GM19452 (cell line): ENCODE measurements around the gene ORAI2.
"Not testable (repeated sequence)": the region's sequence is repeated elsewhere in the genome, so short reads cannot be mapped to it uniquely, and the experiment has no call there.

Source experiments
- ATAC-seq: cut with Tn5 transposase; IDR thresholded peaks from one replicate; pipeline ENCODE4 v1.9.1; 2021; ENCODE audit not compliant: unreplicated experiment

Gene ORAI2

GRCh38 chr7:102433219-102434038 is at the start of gene ORAI2:
Gene ORAI2 (plus strand): TSS chr7:102433575. CDS start chr7:102438957, 5,382 bp downstream.
- ATAC-seq: peak; percentile 59

DNA sequence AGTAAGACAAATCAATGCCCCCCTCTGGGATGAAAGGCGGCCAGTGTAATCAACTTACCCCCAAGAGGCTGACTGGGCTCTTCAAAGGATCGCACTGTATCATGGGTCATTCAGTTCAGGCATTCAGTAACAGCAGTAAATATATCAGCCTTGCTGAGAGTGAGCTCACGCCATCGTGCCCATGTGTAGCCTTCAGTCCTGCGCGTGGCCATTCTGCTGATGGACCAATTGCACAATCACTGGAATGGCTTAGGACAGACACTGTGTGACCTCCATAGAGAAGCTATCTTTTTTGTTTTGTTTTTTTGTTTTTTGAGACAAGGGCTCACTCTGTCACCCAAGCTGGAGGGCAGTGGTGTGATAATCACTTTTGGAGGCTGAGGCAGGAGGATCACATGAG is 46.3 kb upstream of the ORAI2 start:
- no peak for ATAC-seq

- ATAC-seq: no peak
Observed at GRCh38 chr7:102389810-102390209, 43.6 kb upstream of the ORAI2 start.

GRCh38 chr7:102390697-102391484 is 42.5 kb upstream of the ORAI2 start:
- no peak for ATAC-seq

DNA sequence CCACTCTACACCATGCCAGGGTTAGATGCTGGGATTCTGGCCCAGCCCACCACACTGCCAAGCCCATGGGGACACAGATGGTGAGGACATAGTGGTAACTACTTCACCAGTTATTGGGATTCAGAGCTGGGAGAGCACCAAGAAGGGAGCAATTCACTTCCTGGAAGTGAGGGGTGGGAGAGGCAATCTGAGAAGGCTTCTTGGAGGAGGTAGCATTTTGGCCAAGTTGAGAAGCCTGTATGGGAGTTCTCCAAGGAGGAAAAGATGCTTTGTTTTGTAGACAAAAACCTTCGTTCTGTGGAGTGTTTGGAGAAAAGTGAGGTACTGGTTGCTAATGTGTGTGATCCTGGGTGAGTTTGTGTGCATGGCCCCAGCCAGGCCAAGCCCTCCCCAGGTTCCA is 41.0 kb upstream of the ORAI2 start:
- no peak for ATAC-seq

DNA sequence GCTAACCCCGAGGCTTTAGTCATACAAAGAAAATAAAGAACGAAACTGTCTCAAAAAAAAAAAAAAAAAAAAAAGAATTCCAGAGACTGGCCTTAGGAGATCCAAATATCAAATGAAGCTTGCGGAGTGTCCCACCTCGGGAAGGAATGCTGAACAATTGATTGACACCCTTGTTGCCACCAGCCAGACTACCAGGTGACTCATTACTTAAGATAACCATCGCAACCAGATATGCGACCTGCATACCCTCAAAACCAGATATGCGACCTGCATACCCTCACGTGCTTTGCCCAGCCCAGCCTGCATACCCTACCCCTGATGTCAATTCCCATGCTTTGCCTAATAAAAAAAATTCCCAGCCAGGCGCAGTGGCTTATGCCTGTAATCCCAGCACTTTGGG is 39.9 kb upstream of the ORAI2 start:
- ATAC-seq: no peak

GRCh38 chr7:102395592-102395872 is 37.8 kb upstream of the ORAI2 start:
- no peak for ATAC-seq

- peak; percentile 99 for ATAC-seq
Observed at GRCh38 chr7:102395873-102396709, 37.3 kb upstream of the ORAI2 start, which contains the start of gene PRKRIP1. Gene PRKRIP1 (plus strand): TSS chr7:102396363. CDS start chr7:102396412, 49 bp downstream.

DNA sequence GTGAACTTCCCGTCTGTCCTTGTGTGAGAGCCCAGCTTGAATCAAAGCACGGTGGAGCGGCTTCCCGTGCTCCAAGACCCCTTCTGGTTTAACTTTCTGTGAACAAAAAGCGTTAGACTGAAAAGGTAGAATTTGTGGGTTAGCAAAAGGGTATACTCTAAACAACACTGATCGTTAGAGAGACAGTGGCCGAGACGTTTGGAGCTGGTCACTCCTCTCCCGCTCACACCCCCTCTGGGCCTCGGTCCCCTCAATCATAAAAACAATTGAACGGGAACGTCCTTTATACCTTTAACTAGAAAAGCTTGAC is 36.7 kb upstream of the ORAI2 start:
- ATAC-seq: no peak

DNA sequence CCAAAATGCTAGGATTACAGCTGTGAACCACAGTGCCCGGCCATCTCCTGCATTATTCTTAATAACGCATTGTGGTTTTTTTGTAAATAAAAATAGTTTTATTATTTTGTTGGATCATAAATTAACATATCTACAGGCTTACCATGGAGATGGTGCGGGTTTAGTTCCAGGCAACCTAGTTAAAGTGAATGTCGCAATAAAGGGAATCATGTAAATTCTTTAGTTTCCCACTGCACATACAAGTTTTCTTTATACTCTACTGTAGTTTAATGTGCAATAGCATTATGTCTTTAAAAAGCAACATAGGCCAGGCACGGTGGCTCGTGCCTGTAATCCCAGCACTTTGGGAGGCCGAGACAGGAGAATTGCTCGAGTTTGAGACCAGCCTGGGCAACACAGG is 34.8 kb upstream of the ORAI2 start:
- ATAC-seq: no peak

DNA sequence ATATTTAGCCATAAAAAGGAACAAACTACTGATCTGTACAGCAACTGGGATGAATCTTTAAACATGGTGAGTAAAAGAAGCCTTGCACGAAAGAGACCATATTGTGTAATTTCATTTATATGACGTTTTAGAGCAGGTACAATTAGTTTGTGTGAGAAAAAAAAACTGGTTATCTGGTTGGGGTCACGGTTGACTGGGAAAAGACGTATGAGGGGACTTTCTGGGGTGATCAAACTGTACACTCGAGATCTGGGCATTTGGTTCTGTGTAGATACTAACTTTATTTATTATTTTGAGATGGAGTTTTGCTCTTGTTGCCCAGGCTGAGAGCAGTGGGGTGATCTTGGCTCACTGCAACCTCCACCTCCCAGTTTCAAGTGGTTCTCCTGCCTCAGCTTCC is 33.0 kb upstream of the ORAI2 start:
- no peak for ATAC-seq

DNA sequence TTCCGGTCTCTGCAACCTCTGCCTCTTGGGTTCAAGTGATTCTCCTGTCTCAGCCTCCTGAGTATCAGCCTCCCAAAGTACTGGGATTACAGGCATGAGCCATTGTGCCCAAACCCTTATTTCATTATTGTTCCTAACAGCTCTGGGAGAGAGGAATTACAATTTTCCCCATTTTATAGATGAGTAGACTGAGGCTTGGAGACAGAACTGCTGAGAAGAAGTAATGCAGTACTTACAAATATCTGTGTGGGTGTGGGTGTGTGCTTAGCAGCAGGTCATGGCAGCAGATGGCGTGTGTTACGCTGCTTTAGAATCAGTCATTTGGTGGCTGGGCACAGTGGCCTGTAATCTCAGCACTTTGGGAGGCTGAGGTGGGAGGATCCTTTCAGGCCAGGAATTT is 29.8 kb upstream of the ORAI2 start:
- no peak for ATAC-seq

DNA sequence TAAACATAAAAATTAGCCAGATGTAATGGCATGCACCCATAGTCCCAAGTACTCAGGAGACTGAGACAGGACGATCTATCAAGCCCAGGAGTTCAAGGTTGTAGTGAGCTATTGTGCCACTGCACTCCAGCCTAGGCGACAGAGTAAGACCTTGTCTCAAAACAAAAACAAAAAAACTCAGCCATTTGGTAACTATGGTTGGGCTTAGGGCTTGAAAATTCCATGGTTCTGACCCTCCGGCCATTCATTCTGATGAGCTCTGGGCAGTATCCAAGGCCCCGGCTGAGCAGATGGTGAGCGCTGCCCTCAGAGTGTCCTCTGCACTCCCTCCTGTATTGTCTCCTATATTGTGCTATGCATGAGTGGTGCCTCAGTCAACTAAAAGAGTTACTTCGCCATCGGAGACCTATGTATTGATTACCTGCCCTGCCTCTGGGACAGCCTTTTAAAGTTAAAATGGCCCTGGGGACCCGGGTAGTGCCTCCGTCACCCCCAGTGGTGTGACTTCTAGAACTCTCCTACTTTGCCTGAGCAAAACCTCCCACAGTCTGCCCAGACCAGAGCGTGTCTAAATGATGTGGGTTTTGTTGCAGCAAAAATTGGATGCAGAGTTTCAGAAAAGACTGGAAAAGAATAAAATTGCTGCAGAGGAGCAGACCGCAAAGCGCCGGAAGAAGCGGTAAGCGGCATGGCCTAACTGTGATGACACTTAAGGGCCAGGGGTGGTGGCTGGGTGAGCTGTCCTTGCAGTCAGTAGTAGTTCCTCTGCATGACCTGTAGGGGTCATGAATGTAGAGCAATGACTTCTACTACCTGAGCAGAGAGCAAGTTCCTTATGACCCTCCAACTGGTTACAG is 29.1 kb upstream of the ORAI2 start:
- ATAC-seq: peak; percentile 63

GRCh38 chr7:102404862-102405188 is 28.6 kb upstream of the ORAI2 start:
- ATAC-seq: not testable (repeated sequence)

DNA sequence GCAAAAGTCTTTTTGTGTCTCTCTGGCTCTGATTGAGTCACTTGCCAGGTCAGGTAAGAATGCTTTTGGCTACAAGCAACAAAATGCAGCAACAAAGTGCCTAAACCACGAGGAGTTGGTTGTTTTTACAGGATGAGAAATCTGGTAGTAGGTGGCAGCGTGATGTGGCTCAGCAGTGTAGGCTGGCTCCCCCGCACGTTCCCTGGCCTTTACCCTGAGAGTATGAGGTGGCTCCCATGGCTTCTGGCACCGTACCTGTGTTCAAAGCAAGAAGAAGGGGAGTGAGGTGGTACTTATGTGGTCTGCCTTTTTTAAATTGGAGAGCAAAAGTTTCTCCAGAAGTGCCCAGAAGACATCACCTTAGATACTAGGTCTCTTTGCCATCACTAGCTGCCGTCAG is 25.5 kb upstream of the ORAI2 start:
- ATAC-seq: no peak

GRCh38 chr7:102408530-102408929 is 24.8 kb upstream of the ORAI2 start:
- ATAC-seq: peak; percentile 67

DNA sequence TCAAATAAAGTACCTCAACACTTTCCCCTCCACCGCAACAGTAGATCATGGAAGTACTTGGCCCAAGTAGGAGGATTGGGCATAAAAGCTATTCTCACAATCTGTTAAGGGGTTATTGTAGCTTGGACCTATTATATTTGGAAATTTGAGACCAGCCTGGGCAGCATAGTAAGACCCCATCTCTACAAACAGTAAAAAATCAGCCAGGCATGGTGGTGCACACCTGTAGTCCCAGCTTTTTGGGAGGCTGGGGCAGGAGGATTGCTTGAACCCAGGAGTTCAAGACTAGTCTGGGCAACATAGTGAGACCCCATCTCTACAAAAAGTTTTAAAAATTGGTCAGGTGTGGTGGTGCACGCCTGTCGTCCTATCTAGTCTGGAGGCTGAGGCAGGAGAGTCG is 24.0 kb upstream of the ORAI2 start:
- no peak for ATAC-seq

DNA sequence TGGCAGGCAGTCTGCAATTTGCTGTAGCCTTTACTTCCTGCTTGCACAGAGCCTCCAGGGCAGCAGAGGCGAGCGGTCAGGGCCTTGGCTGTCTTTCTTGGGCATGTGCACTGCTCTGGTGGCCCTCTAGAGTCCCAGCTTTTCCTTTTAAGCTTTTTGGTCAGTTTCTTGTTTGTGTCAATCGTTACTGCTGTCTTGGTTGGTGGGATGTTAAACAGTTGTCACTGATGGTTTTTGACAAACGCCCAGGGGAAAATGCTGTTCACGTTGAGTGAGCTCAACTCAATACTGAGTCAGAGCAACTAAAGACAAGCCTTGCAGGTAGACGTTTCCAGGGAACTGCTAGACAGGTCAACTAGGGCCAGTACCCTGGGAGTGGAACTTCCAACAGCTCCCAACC is 23.3 kb upstream of the ORAI2 start:
- no peak for ATAC-seq

- no peak for ATAC-seq
Observed at GRCh38 chr7:102410918-102411317, 22.5 kb upstream of the ORAI2 start.

DNA sequence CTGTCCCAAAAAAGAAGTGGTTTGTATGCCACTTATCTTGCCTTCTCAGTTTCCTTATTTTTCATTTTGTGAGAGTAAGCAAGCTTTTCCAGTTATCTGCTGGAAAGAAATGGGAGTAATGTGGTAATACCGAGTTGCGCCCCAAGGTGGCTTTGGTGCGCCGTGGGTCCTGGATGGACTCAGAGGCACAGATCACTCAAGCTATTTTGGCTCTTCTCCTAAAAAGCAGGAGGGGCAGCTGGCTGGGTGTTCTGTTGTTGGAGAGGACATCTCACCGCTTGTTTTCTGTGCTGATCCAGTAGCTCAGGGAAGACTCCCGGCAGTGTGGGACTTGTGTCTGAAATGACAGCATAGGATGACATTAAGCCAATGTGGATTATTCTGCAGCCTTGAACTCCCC is 20.8 kb upstream of the ORAI2 start:
- ATAC-seq: no peak

DNA sequence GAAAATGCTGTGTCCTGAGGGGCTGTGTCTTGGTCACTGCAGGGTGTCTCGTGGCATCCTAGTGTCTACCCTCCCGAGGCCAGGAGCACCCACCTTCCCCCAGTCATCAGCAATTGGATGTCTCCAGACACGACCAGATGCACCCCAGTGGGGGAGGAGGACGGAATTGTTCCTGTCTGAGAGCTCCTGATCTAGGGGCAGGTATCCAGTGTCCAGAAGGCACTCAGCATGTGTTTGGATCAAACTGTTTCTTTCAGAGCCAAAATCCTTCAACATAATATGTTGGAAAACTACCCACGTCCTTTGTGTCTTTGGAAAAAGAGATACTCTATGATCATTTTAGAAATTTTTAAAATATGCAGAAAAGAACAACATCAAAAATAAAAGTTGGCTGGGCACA is 20.3 kb upstream of the ORAI2 start:
- no peak for ATAC-seq
